Femur (tissue), 1 donor: Measurements from ENCODE around the gene LYZL1.
"Not testable (repeated sequence)": the region's sequence is repeated elsewhere in the genome, so short reads cannot be mapped to it uniquely, and the experiment has no call there.

Source experiments
- DNase-seq: peaks from one replicate; pipeline ENCODE4 v3.0.0-alpha.2; 2017

Gene LYZL1

GRCh38 chr10:29288906-29289305 is at the start of gene LYZL1:
TSS of gene LYZL1 (plus strand) at chr10:29289070. CDS start at chr10:29291868, 2,798 bp downstream.
- not testable (repeated sequence) for DNase-seq

- no peak for DNase-seq
Observed at GRCh38 chr10:29239569-29240472, 49.0 kb upstream of the LYZL1 start.

- DNase-seq, result peak; percentile 78
Observed at GRCh38 chr10:29240986-29241660, 47.7 kb upstream of the LYZL1 start.

- no peak for DNase-seq
Observed at GRCh38 chr10:29241925-29242324, 46.9 kb upstream of the LYZL1 start.

- no peak for DNase-seq
Observed at GRCh38 chr10:29243066-29243465, 45.8 kb upstream of the LYZL1 start.

GRCh38 chr10:29243750-29244149 is 45.1 kb upstream of the LYZL1 start:
- DNase-seq, result peak; percentile 29

- no peak for DNase-seq
Observed at GRCh38 chr10:29244978-29245377, 43.9 kb upstream of the LYZL1 start.

GRCh38 chr10:29245476-29245875 is 43.4 kb upstream of the LYZL1 start:
- peak; percentile 74 for DNase-seq

GRCh38 chr10:29246449-29246848 is 42.4 kb upstream of the LYZL1 start:
- DNase-seq, result no peak

- no peak for DNase-seq
Observed at GRCh38 chr10:29248158-29248557, 40.7 kb upstream of the LYZL1 start.

GRCh38 chr10:29249018-29249417 is 39.9 kb upstream of the LYZL1 start:
- DNase-seq, result no peak

GRCh38 chr10:29250066-29250465 is 38.8 kb upstream of the LYZL1 start:
- DNase-seq, result no peak

GRCh38 chr10:29252811-29253689 is 35.8 kb upstream of the LYZL1 start:
- DNase-seq, result peak; percentile 81

- DNase-seq, result no peak
Observed at GRCh38 chr10:29253690-29254029, 35.2 kb upstream of the LYZL1 start.

GRCh38 chr10:29254123-29255046 is 34.5 kb upstream of the LYZL1 start:
- DNase-seq, result no peak

- no peak for DNase-seq
Observed at GRCh38 chr10:29255104-29255503, 33.8 kb upstream of the LYZL1 start.

GRCh38 chr10:29256019-29256418 is 32.9 kb upstream of the LYZL1 start:
- DNase-seq, result no peak

- no peak for DNase-seq
Observed at GRCh38 chr10:29256586-29256985, 32.3 kb upstream of the LYZL1 start.

GRCh38 chr10:29257106-29257783 is 31.6 kb upstream of the LYZL1 start:
- DNase-seq, result peak; percentile 80

- no peak for DNase-seq
Observed at GRCh38 chr10:29257784-29258135, 31.1 kb upstream of the LYZL1 start.

GRCh38 chr10:29259498-29259897 is 29.4 kb upstream of the LYZL1 start:
- no peak for DNase-seq

GRCh38 chr10:29263506-29263905 is 25.4 kb upstream of the LYZL1 start:
- DNase-seq, result no peak
